Tibial nerve (tissue), 4 donors: ENCODE measurements around the gene KAZN.

ENCODE experiments used
- CTCF ChIP-seq, 5 experiments: fragments of 200-600 bp in 3 of 5; fragments of 450-650 bp in 2 of 5; sonication (generic) in 3 of 5; IDR thresholded peaks; one replicate each; pipeline ENCODE4 v1.5.1; 2016 to 2019; ENCODE audit warnings: antibody characterized with exemption in 5 of 5, mild to moderate bottlenecking in 3 of 5, moderate library complexity in 2 of 5
- EP300 ChIP-seq, 2 donors: sonication (generic); formaldehyde crosslinking; IDR thresholded peaks; one replicate each; pipeline ENCODE4 v1.6.1; 2017; ENCODE audit warnings: antibody characterized with exemption in 2 of 2, mild to moderate bottlenecking in 1 of 2

GRCh38 chr1:14783592-14783886, 185.1 kb downstream of the KAZN start:
- TF ChIP-seq CTCF (IDR thresholded peaks at IDR 0.05), result no peak
- TF ChIP-seq EP300 (IDR thresholded peaks at IDR 0.05), result no peak
